Activated T-cell treated with anti-CD3 and anti-CD28 coated beads, Interleukin-2, amount 50 U/mL, for 48 hours (primary cell): ENCODE results near the gene SPRTN.

Experiments used
- DNase-seq, 2 experiments: peaks; one replicate each; pipeline ENCODE4 v3.0.0-alpha.2; 2020

The SPRTN gene

GRCh38 chr1:231338270-231339128 lies at the start of gene SPRTN:
TSS of gene SPRTN (plus strand) at chr1:231338293. CDS start at chr1:231338384, 91 bp downstream.
- no peak for DNase-seq

- no peak for DNase-seq
These were observed 42.2 kb upstream of the SPRTN start for GRCh38 chr1:231295938-231296337.

GRCh38 chr1:231301990-231302389 lies 36.1 kb upstream of the SPRTN start:
- DNase-seq, result no peak

GRCh38 chr1:231310391-231310934 lies 27.6 kb upstream of the SPRTN start:
- DNase-seq, result no peak

GRCh38 chr1:231311720-231312431 lies 26.2 kb upstream of the SPRTN start:
- DNase-seq, result no peak

- DNase-seq, result no peak
These were observed 25.7 kb upstream of the SPRTN start for GRCh38 chr1:231312432-231312788.

GRCh38 chr1:231313661-231314060 lies 24.4 kb upstream of the SPRTN start:
- no peak for DNase-seq

- peak; percentile 67 for DNase-seq
These were observed 22.2 kb upstream of the SPRTN start for GRCh38 chr1:231315887-231316286.

- DNase-seq, result no peak
These were observed 20.6 kb upstream of the SPRTN start for GRCh38 chr1:231317306-231318014.

GRCh38 chr1:231318015-231318355 lies 20.1 kb upstream of the SPRTN start:
- no peak for DNase-seq

GRCh38 chr1:231318568-231318967 lies 19.5 kb upstream of the SPRTN start:
- DNase-seq, result no peak

GRCh38 chr1:231319080-231319479 lies 19.0 kb upstream of the SPRTN start:
- no peak for DNase-seq

GRCh38 chr1:231322880-231323530 lies 15.1 kb upstream of the SPRTN start:
- no peak for DNase-seq

GRCh38 chr1:231324660-231325059 lies 13.4 kb upstream of the SPRTN start:
- no peak for DNase-seq

- DNase-seq, result no peak
These were observed 11.8 kb upstream of the SPRTN start for GRCh38 chr1:231326248-231326647.

- DNase-seq, result no peak
These were observed 10.5 kb upstream of the SPRTN start for GRCh38 chr1:231327617-231328016.

- no peak for DNase-seq
These were observed 8.6 kb upstream of the SPRTN start for GRCh38 chr1:231329483-231329882.

GRCh38 chr1:231332761-231333160 lies 5.3 kb upstream of the SPRTN start:
- no peak for DNase-seq

GRCh38 chr1:231334079-231334666 lies 3.9 kb upstream of the SPRTN start:
- no peak for DNase-seq

- no peak for DNase-seq
These were observed 3.1 kb upstream of the SPRTN start for GRCh38 chr1:231334952-231335351.

- DNase-seq, result no peak
These were observed 2.2 kb upstream of the SPRTN start for GRCh38 chr1:231335663-231336602.
